Testis (tissue), 2 donors: ENCODE data around the gene NAT16.

Source experiments
- CTCF ChIP-seq, 3 experiments: fragments of 450-650 bp in 2 of 3; fragments of 200-600 bp in 1 of 3; sonication (generic) in 1 of 3; IDR thresholded peaks; one replicate each; pipeline ENCODE4 v1.5.1; 2016 to 2019; ENCODE audit warnings: antibody characterized with exemption in 3 of 3, mild to moderate bottlenecking in 2 of 3, moderate library complexity in 1 of 3
- POLR2A ChIP-seq: fragments of 450-650 bp; IDR thresholded peaks from one replicate; pipeline ENCODE4 v1.6.1; 2017; ENCODE audit warnings: antibody characterized with exemption, mild to moderate bottlenecking, moderate library complexity

GRCh38 chr7:101126651-101127459, 53.2 kb downstream of the NAT16 start, which contains the start of gene SERPINE1:
- TF ChIP-seq CTCF (IDR thresholded peaks at IDR 0.05) (no peak), POLR2A (peak; percentile 68)
